Motor neuron (in vitro differentiated cells): ENCODE measurements around the gene KIRREL3. TPM values are rescaled to one million over a fixed set of nuclear protein-coding genes. Genes with fewer than 3 reads are reported as not detected.

Experiments used
- ATAC-seq, 8 experiments: fragments of 200-7000 bp; cut with Tn5 transposase; replicated peaks in 6 of 8; 2 replicates each; pipeline ENCODE4 v1.8.0; 2021; ENCODE audit warnings: mild to moderate bottlenecking in 8 of 8, moderate library complexity in 8 of 8
- H3K27ac ChIP-seq, 2 donors: fragments of 250-450 bp; sonication (Bioruptor Pico); 2 replicates each; pipeline ENCODE4 v1.9.0; 2021; ENCODE audit warnings: antibody characterized with exemption in 2 of 2, mild to moderate bottlenecking in 2 of 2, moderate library complexity in 1 of 2
- H3K4me1 ChIP-seq, 2 donors: fragments of 250-450 bp; sonication (Bioruptor Pico); replicated peaks in 1 of 2; 2 replicates each; pipeline ENCODE4 v1.6.1; 2021; ENCODE audit warnings: antibody characterized with exemption in 2 of 2, mild to moderate bottlenecking in 2 of 2, moderate library complexity in 1 of 2
- H3K4me3 ChIP-seq, 5 donors: fragments of 250-450 bp; sonication (Bioruptor Pico); 2 replicates each; pipeline ENCODE4 v1.9.0; 2021; ENCODE audit warnings: antibody characterized with exemption in 5 of 5, mild to moderate bottlenecking in 5 of 5, moderate library complexity in 4 of 5
- WGBS, 10 experiments: fragments of 450-650 bp; shearing (Covaris generic); methylation state at CpG; one replicate each; pipeline ENCODE4 v1.0.0; 2022; 5-methylcytosine and 5-hydroxymethylcytosine counted together
- in situ Hi-C, 9 experiments: fragments of 400-800 bp; cut with MboI; loops; one replicate each; pipeline ENCODE4 v1.15.0; 2021; ENCODE audit warnings: low sequenced_read_pairs in 9 of 9, low pct_unique_long_range_greater_than_20kb in 2 of 9; ENCODE audit not compliant: unreplicated experiment in 9 of 9
- total RNA-seq, 8 experiments: library from RNA; unstranded; fragments of 300-600 nt; gene quantifications; 2 replicates each; pipeline versions ENCODE4 v1.2.3 to v1.2.4, GENCODE V29; 2022

The KIRREL3 gene
- total RNA-seq, 8 experiments from 2014 or later = 3.2 to 53.1 (median 4.8) TPM

DNA sequence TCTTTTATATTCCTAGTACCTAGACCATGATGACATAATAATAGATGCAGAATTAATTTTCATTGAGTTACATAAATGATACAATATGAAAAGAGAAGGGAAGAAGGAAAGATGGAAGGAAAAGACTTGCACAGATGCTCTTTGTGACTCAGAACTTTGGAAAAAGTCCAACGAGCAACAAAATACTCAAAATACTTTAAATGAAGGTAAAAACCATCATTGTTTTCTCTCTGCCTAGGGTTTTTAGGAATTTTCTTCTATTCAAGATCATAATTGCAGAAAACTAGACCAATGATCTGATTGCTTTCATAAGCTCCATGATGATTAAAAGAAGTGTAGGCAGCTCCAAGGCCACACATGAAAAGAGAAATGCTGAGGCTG is 276.9 kb downstream of the KIRREL3 start:
- no peak overlapping the region for H3K4me3 ChIP-seq
- ATAC-seq = no peak
- no peak overlapping the region for H3K27ac ChIP-seq
- 0 to 79% (median 38%) methylated on average over 1 of the region's 1 CpG; no CpG with 5 or more reads in 2 of the 10 experiments for WGBS, 10 experiments
- in situ Hi-C loops = loop anchor here in 4 of 9 experiments (25.0 kb wide), 1 partner anchor 264 kb away; no protein-coding TSS in a partner anchor
- H3K4me1 ChIP-seq = peaks cover 9 to 14% of the 10 kb centered on the region in 2 donors

DNA sequence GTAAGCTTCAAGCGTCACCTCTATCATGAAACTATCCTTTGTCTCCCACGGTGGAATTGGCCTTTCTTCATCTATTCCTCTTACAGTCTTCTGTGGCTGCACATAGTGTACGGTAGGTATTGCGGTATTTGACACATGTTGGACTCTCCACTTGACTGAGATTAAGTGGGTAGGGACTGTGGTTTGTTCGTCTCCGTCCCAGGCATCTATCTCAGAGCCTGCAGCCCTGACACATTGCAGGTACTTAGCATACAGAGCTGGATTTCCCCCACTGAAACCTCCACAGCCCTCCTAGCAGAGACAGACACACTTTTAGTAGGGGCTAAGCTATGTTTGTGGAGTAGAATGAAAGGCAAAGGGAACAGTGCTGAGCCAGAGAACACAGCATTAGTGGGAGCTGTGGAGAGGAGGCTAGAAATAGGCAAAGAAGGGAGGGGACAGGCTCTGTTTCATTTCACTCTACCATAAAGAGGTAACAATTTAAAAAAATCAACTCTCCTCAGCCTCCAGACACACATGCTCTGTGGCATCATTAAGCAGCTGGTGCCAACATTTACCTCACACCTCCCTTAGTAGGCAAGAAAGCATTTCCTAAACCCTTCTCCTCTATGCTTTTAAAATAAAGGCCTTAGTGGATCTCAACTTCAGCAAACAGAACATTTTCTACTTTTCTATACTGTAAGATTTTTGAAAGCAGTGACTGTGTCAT is 277.5 kb downstream of the KIRREL3 start:
- H3K27ac ChIP-seq = no peak overlapping the region
- WGBS, 10 experiments = 70 to 100% (median 90%) methylated on average over 1 to 5 of the region's 6 CpGs; no CpG with 5 or more reads in 1 of the 10 experiments
- peaks cover 9 to 14% of the 10 kb centered on the region in 2 donors for H3K4me1 ChIP-seq
- in situ Hi-C loops = loop anchor here in 4 of 9 experiments (25.0 kb wide), 1 partner anchor 264 kb away; no protein-coding TSS in a partner anchor
- no peak overlapping the region for H3K4me3 ChIP-seq
- peak in 1 of 8 experiments; percentile 20 for ATAC-seq

DNA sequence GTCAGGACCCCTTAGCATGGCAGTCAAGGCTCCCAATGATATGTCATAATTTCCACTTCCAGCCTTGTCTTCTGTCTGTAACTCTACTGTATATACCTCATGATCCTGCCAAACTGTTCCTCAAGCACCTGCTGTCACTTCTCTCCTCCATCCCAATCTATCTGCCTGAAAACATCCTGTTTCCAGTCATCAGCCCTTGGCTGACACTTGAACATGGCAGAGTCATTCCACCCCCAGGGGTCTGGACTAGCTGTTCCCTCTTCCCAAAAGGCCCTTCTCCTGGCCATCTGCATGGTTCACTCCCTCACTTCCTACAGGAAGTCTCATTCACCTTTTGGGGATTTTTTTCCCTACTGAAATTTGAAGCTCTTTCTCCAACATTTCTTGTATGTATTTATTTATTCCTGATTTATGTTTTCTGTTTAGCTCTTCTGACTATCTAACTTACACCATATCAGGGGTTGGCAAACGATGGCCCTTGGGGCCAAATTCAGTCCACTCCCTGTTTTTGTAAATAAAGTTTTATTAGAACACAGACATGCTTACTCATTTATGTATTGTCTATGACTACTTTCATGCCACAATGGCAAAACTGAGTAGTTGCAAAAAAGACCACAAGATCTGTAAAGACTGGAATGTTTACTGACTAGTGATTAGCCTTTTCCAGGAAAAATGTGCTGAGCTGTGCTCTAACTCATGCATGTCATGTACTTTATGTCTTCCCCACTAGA is 278.4 kb downstream of the KIRREL3 start:
- in situ Hi-C loops = loop anchor here in 4 of 9 experiments (25.0 kb wide), 1 partner anchor 265 kb away; no protein-coding TSS in a partner anchor
- H3K4me3 ChIP-seq = no peak overlapping the region
- no peak overlapping the region for H3K27ac ChIP-seq
- no peak for ATAC-seq
- H3K4me1 ChIP-seq = peaks cover 2 to 5% of the 10 kb centered on the region in 2 donors
- 43 to 90% (median 80%) methylated on average over 1 of the region's 1 CpG; no CpG with 5 or more reads in 3 of the 10 experiments for WGBS, 10 experiments

DNA sequence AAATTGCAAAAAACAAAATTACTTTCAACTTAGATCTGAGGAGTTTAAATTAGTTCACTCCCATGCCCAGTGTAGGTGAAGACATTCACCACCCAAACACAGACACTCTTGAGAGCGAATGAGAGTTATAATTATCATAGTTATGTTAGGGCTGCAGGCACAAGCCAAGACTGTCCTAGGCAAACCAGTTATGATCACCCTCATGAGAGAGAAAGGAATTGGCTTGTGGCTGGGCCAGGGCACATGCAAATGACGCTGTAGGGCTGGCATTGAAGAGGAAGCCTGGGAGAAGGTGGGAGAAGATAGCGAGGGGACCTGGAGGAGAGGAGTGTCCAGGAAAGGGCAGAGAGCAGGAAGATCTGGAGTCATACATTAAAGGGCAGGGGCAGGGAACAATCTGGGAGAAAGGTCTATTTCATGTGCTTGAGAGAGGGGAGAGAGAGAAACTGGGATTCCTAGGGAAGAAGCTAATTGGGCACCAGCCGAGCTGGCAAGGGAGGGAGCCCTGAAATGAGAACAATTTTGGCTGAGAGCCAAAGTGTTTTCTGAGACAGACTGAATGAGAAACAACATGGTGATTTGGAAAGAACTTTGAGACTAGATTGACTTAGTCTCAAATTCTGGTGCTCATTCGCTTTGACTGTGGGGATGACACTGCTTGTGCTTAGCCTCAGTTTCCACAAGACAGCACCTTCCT is 279.9 kb downstream of the KIRREL3 start:
- H3K4me3 ChIP-seq = no peak overlapping the region
- no peak for ATAC-seq
- no peak overlapping the region for H3K27ac ChIP-seq
- H3K4me1 ChIP-seq = peaks cover 3 to 5% of the 10 kb centered on the region in 2 donors
- in situ Hi-C loops = loop anchor here in 4 of 9 experiments (25.0 kb wide), 1 partner anchor 267 kb away; no protein-coding TSS in a partner anchor
- WGBS, 10 experiments = 0 to 91% (median 73%) methylated on average over 1 to 5 of the region's 5 CpGs; no CpG with 5 or more reads in 1 of the 10 experiments

DNA sequence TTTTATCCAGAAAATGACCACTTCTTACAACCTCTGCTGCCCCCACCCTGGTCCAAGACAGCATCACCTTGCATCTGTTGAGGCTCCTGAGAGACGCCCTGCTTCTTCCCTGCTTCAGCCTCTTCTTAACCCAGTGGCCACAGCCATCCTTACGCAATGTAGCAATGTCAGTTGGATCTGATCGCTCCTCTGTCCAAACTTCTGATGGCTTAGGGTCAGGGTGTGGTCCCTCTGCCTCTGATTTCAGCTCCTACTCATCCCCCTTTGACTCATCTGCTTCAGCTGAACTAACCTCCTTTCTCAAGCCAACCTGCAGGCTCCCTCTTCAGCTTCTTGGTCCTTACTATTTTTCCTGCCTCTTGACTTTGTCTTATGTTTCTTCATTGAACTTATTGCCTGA is 280.8 kb downstream of the KIRREL3 start:
- H3K27ac ChIP-seq = no peak overlapping the region
- H3K4me1 ChIP-seq = peaks cover 8 to 11% of the 10 kb centered on the region in 2 donors
- in situ Hi-C loops = loop anchor here in 6 of 9 experiments (10.0 to 25.0 kb wide), 3 partner anchors 265 to 275 kb away; no protein-coding TSS in a partner anchor
- no peak overlapping the region for H3K4me3 ChIP-seq
- WGBS, 10 experiments = 38 to 100% (median 80%) methylated on average over 1 to 3 of the region's 3 CpGs; no CpG with 5 or more reads in 1 of the 10 experiments
- ATAC-seq = peak in 2 of 8 experiments; percentile 43 to 68

DNA sequence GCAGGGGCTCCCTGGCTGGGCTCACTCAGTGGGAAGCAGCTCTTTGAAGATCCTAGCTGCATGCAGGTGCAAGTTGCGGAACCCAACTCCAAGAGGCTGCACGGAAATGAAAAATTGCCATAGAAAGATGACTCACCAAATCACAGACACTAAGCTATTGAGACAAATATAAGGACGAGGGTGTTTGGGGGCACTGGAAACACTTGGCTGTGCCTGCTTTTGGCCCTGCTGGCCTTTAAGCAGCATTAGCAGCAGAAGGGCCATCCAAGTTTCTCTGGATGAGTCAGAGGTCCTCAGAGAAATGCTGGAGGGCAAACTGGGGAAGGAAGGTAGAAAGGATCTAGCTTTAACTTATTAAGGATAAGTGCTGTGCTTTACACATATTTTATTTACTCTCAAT is 282.3 kb downstream of the KIRREL3 start:
- H3K4me1 ChIP-seq = peaks cover 8 to 11% of the 10 kb centered on the region in 2 donors
- 0 to 100% (median 55%) methylated on average over 1 to 3 of the region's 3 CpGs; no CpG with 5 or more reads in 5 of the 10 experiments for WGBS, 10 experiments
- peak in 5 of 8 experiments; percentile 13 to 66 (median 27) for ATAC-seq
- H3K4me3 ChIP-seq = no peak overlapping the region
- no peak overlapping the region for H3K27ac ChIP-seq
- in situ Hi-C loops = loop anchor here in 6 of 9 experiments (10.0 to 25.0 kb wide), 3 partner anchors 267 to 277 kb away; no protein-coding TSS in a partner anchor

DNA sequence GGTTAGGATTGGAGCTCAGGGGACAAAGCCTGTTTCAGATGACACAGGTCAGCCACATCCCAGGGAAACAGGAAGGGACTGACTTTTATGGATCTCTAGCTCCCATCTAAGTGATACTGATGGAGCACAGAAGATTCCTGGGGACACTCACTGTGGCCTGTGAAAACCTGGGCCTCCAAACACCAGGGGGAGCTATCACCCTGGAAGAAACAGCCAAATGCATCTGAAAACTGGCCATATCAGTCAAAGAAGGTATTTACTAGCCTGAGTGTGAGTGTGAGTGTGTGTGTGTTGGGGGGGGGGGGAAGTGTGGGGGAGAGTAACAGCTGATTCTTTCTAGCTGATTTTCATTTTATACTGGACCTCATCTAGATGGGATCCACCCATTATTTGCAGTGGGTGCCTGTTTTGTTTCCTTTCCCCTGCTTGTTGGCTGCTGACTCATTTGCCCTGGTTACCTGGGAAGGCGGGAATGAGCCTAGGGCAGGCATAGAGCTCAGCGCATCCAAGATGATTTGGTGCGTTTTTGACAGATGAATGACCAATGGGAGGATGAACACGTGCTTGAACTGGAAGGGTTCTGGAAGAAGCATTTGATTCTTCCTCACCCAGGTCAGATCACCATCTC is 284.0 kb downstream of the KIRREL3 start:
- Histone ChIP-seq H3K4me3 (no peak overlapping the region), H3K27ac (no peak overlapping the region), H3K4me1 (peaks cover 8 to 11% of the 10 kb centered on the region in 2 donors)
- ATAC-seq = peak; percentile 23 to 80 (median 52)
- 60 to 91% (median 83%) methylated on average over 1 to 4 of the region's 4 CpGs; no CpG with 5 or more reads in 7 of the 10 experiments for WGBS, 10 experiments
- in situ Hi-C loops = loop anchor here in 6 of 9 experiments (10.0 to 25.0 kb wide), 3 partner anchors 268 to 278 kb away; no protein-coding TSS in a partner anchor

DNA sequence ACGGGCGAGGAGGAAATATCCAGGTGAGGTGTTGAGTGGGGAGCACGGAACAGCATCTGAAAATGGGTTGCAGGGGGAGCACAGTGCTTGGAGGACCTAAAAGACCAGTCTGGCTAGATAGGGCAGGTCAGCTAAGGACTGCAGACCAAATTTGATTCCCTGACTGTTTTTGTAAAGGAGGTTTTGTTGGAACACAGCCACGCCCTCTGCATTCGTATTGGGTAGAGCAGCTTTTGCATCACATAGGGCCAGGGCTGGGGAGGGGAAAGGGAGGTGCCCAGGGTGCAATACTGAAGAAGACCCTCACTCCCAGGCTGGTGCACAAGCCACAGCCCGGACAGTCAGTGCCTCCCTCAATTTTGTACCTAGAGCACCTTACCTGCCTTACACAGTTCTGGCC is 286.8 kb downstream of the KIRREL3 start:
- no peak overlapping the region for H3K4me3 ChIP-seq
- no peak for ATAC-seq
- no peak overlapping the region for H3K27ac ChIP-seq
- 60 to 100% (median 81%) methylated on average over 1 to 5 of the region's 6 CpGs; no CpG with 5 or more reads in 2 of the 10 experiments for WGBS, 10 experiments
- H3K4me1 ChIP-seq = peaks cover 8 to 11% of the 10 kb centered on the region in 2 donors
- in situ Hi-C loops = loop anchor here in 6 of 9 experiments (10.0 to 25.0 kb wide), 3 partner anchors 271 to 281 kb away; no protein-coding TSS in a partner anchor

DNA sequence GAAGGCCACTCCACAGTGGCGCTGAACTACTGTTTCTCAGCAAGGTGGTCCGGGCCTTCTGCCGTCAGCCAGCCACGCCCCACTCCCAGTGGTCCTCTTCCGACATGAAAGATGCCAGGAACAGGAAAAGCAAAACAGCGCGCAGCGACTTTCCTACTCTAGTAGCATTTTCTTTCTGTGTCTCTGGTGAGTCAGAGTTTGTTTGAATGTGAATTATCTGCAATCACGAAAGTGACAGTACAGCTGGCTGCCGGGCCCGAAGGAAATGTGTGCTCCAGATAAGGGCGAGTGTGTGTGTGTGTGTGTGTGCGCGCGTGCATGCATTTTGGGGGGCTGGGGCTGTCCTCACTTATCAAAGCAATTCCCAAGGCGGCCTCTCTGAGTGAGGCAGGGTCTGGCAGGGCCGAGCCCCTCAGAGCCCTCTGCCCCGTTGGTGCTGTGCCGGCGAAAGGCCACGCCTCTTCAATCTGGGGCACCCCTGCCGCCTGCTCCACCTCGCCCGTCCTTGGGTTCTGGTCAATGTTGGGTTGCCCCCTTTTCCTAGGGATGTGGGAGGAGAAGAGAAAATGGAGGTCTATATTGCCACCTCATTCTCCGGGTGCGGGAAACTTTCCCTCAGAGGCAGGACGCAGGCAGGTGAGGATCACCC is 288.5 kb downstream of the KIRREL3 start:
- no peak overlapping the region for H3K27ac ChIP-seq
- in situ Hi-C loops = loop anchor here in 6 of 9 experiments (10.0 to 25.0 kb wide), 3 partner anchors 273 to 283 kb away; no protein-coding TSS in a partner anchor
- peaks cover 8 to 11% of the 10 kb centered on the region in 2 donors for H3K4me1 ChIP-seq
- peak in 6 of 8 experiments; percentile 61 to 90 (median 69) for ATAC-seq
- 65 to 100% (median 93%) methylated on average over 1 to 10 of the region's 27 CpGs; no CpG with 5 or more reads in 4 of the 10 experiments for WGBS, 10 experiments
- no peak overlapping the region for H3K4me3 ChIP-seq

DNA sequence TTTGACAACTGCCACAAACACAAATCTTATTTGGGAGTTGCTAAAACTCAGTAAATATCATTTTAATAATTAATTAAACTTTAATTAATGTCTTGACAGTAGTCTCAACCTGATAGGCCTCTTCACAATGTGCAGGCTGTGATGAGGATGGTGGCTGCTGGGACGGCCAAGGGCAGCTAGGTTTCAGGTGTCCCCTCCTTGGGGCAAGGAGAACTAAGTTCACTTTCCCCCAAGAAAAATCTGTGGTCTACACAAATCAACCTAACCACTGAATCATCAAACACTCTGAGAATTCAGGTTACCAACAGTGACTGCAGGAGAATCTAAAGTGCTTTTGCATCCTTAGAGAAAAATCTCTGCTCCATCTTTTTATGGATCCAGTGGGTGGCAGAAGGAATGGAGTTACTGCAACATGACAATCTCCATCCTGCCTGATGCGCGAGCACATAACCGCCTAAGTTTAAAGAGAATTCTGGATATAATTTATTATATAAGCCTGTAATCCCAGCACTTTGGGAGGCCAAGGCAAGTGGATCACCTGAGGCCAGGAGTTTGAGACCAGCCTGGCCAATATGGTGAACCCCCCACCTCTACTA is 289.7 kb downstream of the KIRREL3 start:
- Histone ChIP-seq H3K4me3 (no peak overlapping the region), H3K4me1 (peaks cover 7 to 8% of the 10 kb centered on the region in 2 donors), H3K27ac (no peak overlapping the region)
- 86 to 100% (median 92%) methylated on average over 1 to 4 of the region's 4 CpGs; no CpG with 5 or more reads in 2 of the 10 experiments for WGBS, 10 experiments
- in situ Hi-C loops = loop anchor here in 6 of 9 experiments (10.0 to 25.0 kb wide), 3 partner anchors 274 to 284 kb away; no protein-coding TSS in a partner anchor
- no peak for ATAC-seq

DNA sequence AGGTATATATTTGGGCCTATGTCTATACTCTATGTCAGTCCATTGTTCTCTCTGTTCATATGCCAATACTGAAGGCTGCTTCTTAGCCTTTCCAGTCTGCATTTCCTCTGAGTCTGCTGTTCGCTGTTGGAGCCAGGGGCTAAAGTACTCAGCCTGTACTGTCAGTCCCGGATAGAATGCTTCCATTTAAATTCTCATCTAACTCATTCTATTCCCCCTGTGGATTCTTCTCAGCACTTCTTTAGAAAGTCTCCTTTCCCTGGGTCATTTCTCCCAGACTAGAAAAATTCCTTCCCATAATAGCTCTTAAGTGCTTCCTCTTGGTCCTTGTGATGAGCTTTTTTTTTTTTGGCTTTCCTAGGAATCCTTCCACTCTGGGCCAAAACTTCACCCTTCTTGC is 293.1 kb downstream of the KIRREL3 start:
- ATAC-seq = no peak
- in situ Hi-C loops = loop anchor here in 4 of 9 experiments (25.0 kb wide), 1 partner anchor 280 kb away; no protein-coding TSS in a partner anchor
- peaks cover 13 to 20% of the 10 kb centered on the region in 2 donors for H3K4me1 ChIP-seq
- 62 to 90% (median 80%) methylated on average over 1 to 2 of the region's 2 CpGs; no CpG with 5 or more reads in 3 of the 10 experiments for WGBS, 10 experiments
- no peak overlapping the region for H3K27ac ChIP-seq
- no peak overlapping the region for H3K4me3 ChIP-seq
